Nephron progenitor cell (in vitro differentiated cells): Measurements from ENCODE around the gene LCAT.

Experiments used
- DNase-seq: peaks from one replicate; pipeline ENCODE4 v3.0.0; 2021
- H3K27ac Mint-ChIP-seq: 2 replicates; pipeline ENCODE4 v1.8.0; 2021; ENCODE audit warnings: mild to moderate bottlenecking, moderate library complexity, mixed read lengths
- H3K27me3 Mint-ChIP-seq: 2 replicates; pipeline ENCODE4 v1.8.0; 2021; ENCODE audit warnings: mild to moderate bottlenecking, low read depth, mixed read lengths; ENCODE audit not compliant: poor library complexity
- H3K36me3 Mint-ChIP-seq: 2 replicates; pipeline ENCODE4 v1.8.0; 2021; ENCODE audit warnings: low read depth, mixed read lengths
- H3K4me1 Mint-ChIP-seq: 2 replicates; pipeline ENCODE4 v1.8.0; 2021; ENCODE audit warnings: mixed read lengths
- H3K4me3 Mint-ChIP-seq: 2 replicates; pipeline ENCODE4 v1.8.0; 2021; ENCODE audit warnings: mild to moderate bottlenecking, moderate library complexity, mixed read lengths
- H3K9me3 Mint-ChIP-seq: 2 replicates; pipeline ENCODE4 v1.8.0; 2021; ENCODE audit warnings: mild to moderate bottlenecking, moderate library complexity, mixed read lengths
- CTCF ChIP-seq: fragments of 200-600 bp; sonication (generic); IDR thresholded peaks from 2 replicates; pipeline ENCODE4 v1.5.0; 2021; ENCODE audit warnings: antibody characterized with exemption

Gene LCAT

GRCh38 chr16:67943619-67944504 lies at the start of gene LCAT:
TSS of gene LCAT (minus strand) at chr16:67944120. CDS start at chr16:67944101, 19 bp downstream.
- no peak for DNase-seq
- peaks cover 5% of the 10 kb centered on the region for H3K36me3 Mint-ChIP-seq
- TF ChIP-seq CTCF: no peak
- peak within 1 kb of the TSS; percentile 81 for H3K27ac Mint-ChIP-seq
- H3K4me1 Mint-ChIP-seq: peaks cover 15% of the 10 kb centered on the region
- no peaks in the 10 kb centered on the region for H3K9me3 Mint-ChIP-seq
- no peak within 1 kb of the TSS for H3K4me3 Mint-ChIP-seq
- H3K27me3 Mint-ChIP-seq: no peaks in the 10 kb centered on the region

- Mint-ChIP-seq H3K27me3 (peaks cover 7% of the 10 kb centered on the region), H3K27ac (no peak overlapping the region)
- peak; percentile 99 for TF ChIP-seq CTCF
These were observed 49.5 kb upstream of the LCAT start for GRCh38 chr16:67993207-67994039.

GRCh38 chr16:67992661-67993206 lies 48.8 kb upstream of the LCAT start:
- Mint-ChIP-seq H3K36me3 (no peaks in the 10 kb centered on the region), H3K4me1 (peaks cover 43% of the 10 kb centered on the region), H3K4me3 (no peak overlapping the region), H3K27ac (no peak overlapping the region), H3K27me3 (peaks cover 10% of the 10 kb centered on the region), H3K9me3 (peaks cover 3% of the 10 kb centered on the region)
- no peak for DNase-seq
- TF ChIP-seq CTCF: no peak

More at GRCh38 chr16:67993207-67994039, 49.5 kb upstream of the LCAT start:
- DNase-seq: peak; percentile 83
- Mint-ChIP-seq H3K9me3 (peaks cover 3% of the 10 kb centered on the region), H3K36me3 (no peaks in the 10 kb centered on the region), H3K4me3 (no peak overlapping the region), H3K4me1 (peaks cover 37% of the 10 kb centered on the region)

- TF ChIP-seq CTCF: no peak
- Mint-ChIP-seq H3K27me3 (peaks cover 14% of the 10 kb centered on the region), H3K9me3 (no peaks in the 10 kb centered on the region), H3K36me3 (no peaks in the 10 kb centered on the region), H3K4me1 (peaks cover 49% of the 10 kb centered on the region), H3K4me3 (no peak overlapping the region), H3K27ac (no peak overlapping the region)
- no peak for DNase-seq
These were observed 46.1 kb upstream of the LCAT start for GRCh38 chr16:67990018-67990386.

- Mint-ChIP-seq H3K4me3 (no peak overlapping the region), H3K36me3 (no peaks in the 10 kb centered on the region), H3K4me1 (peaks cover 54% of the 10 kb centered on the region), H3K27ac (no peak overlapping the region), H3K9me3 (no peaks in the 10 kb centered on the region), H3K27me3 (peaks cover 11% of the 10 kb centered on the region)
- DNase-seq: no peak
- TF ChIP-seq CTCF: no peak
These were observed 45.5 kb upstream of the LCAT start for GRCh38 chr16:67989322-67990017.
